Parathyroid adenoma (tissue), 2 donors: ENCODE data around the gene TRIM45.

ENCODE experiments used
- H2AFZ ChIP-seq: fragments of 300-600 bp; sonication (generic); one replicate; pipeline ENCODE4 v1.7.0; 2017; ENCODE audit warnings: antibody characterized with exemption, mild to moderate bottlenecking
- H3K27ac ChIP-seq: fragments of 300-600 bp; sonication (generic); one replicate; pipeline ENCODE4 v1.7.0; 2017
- H3K27me3 ChIP-seq: fragments of 300-600 bp; sonication (generic); one replicate; pipeline ENCODE4 v1.7.0; 2017; ENCODE audit warnings: low read length; ENCODE audit not compliant: control insufficient read depth, insufficient read depth
- H3K36me3 ChIP-seq: fragments of 300-600 bp; sonication (generic); one replicate; pipeline ENCODE4 v1.7.0; 2017; ENCODE audit warnings: low read length; ENCODE audit not compliant: control insufficient read depth, insufficient read depth
- H3K4me1 ChIP-seq: fragments of 300-600 bp; sonication (generic); one replicate; pipeline ENCODE4 v1.7.0; 2017; ENCODE audit warnings: control low read depth
- H3K4me2 ChIP-seq: fragments of 300-600 bp; sonication (generic); one replicate; pipeline ENCODE4 v1.7.0; 2017; ENCODE audit warnings: low read length
- H3K4me3 ChIP-seq: fragments of 300-600 bp; sonication (generic); one replicate; pipeline ENCODE4 v1.7.0; 2017; ENCODE audit warnings: low read depth, low read length
- H3K79me2 ChIP-seq: fragments of 300-600 bp; sonication (generic); one replicate; pipeline ENCODE4 v1.7.0; 2017; ENCODE audit warnings: control low read depth
- H3K9ac ChIP-seq: fragments of 300-600 bp; sonication (generic); one replicate; pipeline ENCODE4 v1.7.0; 2017; ENCODE audit warnings: mild to moderate bottlenecking
- H3K9me3 ChIP-seq: fragments of 300-600 bp; sonication (generic); one replicate; pipeline ENCODE4 v1.7.0; 2017; ENCODE audit warnings: low read length; ENCODE audit not compliant: control insufficient read depth
- CTCF ChIP-seq: fragments of 300-600 bp; sonication (generic); IDR thresholded peaks from one replicate; pipeline ENCODE4 v1.7.0; 2017; ENCODE audit warnings: antibody characterized with exemption, mild to moderate bottlenecking
- donor health status: primary hyperparathyroidism.

The TRIM45 gene

GRCh38 chr1:117143871-117144270, 22.3 kb upstream of the TRIM45 start:
- no peaks in the 10 kb centered on the region for H3K79me2 ChIP-seq
- TF ChIP-seq CTCF = no peak

GRCh38 chr1:117143172-117143571, 21.6 kb upstream of the TRIM45 start:
- Histone ChIP-seq H3K4me3 (no peak overlapping the region), H3K4me2 (no peak overlapping the region), H3K27ac (no peak overlapping the region), H3K9ac (no peak overlapping the region), H3K9me3 (no peaks in the 10 kb centered on the region), H3K36me3 (no peaks in the 10 kb centered on the region), H3K27me3 (no peaks in the 10 kb centered on the region), H3K79me2 (no peaks in the 10 kb centered on the region), H2AFZ (no peak overlapping the region), H3K4me1 (peaks cover 2% of the 10 kb centered on the region)
- TF ChIP-seq CTCF = no peak

More at GRCh38 chr1:117143871-117144270, 22.3 kb upstream of the TRIM45 start:
- H3K4me1 ChIP-seq = peaks cover 2% of the 10 kb centered on the region
- H2AFZ ChIP-seq = no peak overlapping the region
- no peak overlapping the region for H3K27ac ChIP-seq
- H3K9me3 ChIP-seq = no peaks in the 10 kb centered on the region
- no peaks in the 10 kb centered on the region for H3K36me3 ChIP-seq
- H3K27me3 ChIP-seq = no peaks in the 10 kb centered on the region
- H3K4me2 ChIP-seq = no peak overlapping the region
- no peak overlapping the region for H3K9ac ChIP-seq
- H3K4me3 ChIP-seq = no peak overlapping the region

- no peak overlapping the region for H3K4me2 ChIP-seq
- H3K9me3 ChIP-seq = no peaks in the 10 kb centered on the region
- no peak overlapping the region for H3K4me3 ChIP-seq
- no peak for TF ChIP-seq CTCF
- no peak overlapping the region for H3K9ac ChIP-seq
- H3K36me3 ChIP-seq = no peaks in the 10 kb centered on the region
- H3K27me3 ChIP-seq = no peaks in the 10 kb centered on the region
- peaks cover 2% of the 10 kb centered on the region for H3K4me1 ChIP-seq
- no peak overlapping the region for H3K27ac ChIP-seq
- no peaks in the 10 kb centered on the region for H3K79me2 ChIP-seq
- no peak overlapping the region for H2AFZ ChIP-seq
Observed at GRCh38 chr1:117142200-117142599, 20.7 kb upstream of the TRIM45 start.

- no peaks in the 10 kb centered on the region for H3K79me2 ChIP-seq
- H2AFZ ChIP-seq = no peak overlapping the region
- H3K4me3 ChIP-seq = no peak overlapping the region
- no peak overlapping the region for H3K4me2 ChIP-seq
- H3K9me3 ChIP-seq = no peaks in the 10 kb centered on the region
- no peaks in the 10 kb centered on the region for H3K27me3 ChIP-seq
- H3K9ac ChIP-seq = no peak overlapping the region
- H3K36me3 ChIP-seq = no peaks in the 10 kb centered on the region
- H3K27ac ChIP-seq = no peak overlapping the region
- no peaks in the 10 kb centered on the region for H3K4me1 ChIP-seq
- no peak for TF ChIP-seq CTCF
Observed at GRCh38 chr1:117138561-117138960, 17.0 kb upstream of the TRIM45 start.

GRCh38 chr1:117138106-117138505, 16.6 kb upstream of the TRIM45 start:
- H3K27me3 ChIP-seq = no peaks in the 10 kb centered on the region
- no peak overlapping the region for H3K4me3 ChIP-seq
- no peak overlapping the region for H3K27ac ChIP-seq
- H3K4me1 ChIP-seq = no peaks in the 10 kb centered on the region
- no peak overlapping the region for H3K9ac ChIP-seq
- H3K36me3 ChIP-seq = no peaks in the 10 kb centered on the region
- H3K4me2 ChIP-seq = no peak overlapping the region
- no peaks in the 10 kb centered on the region for H3K9me3 ChIP-seq
- no peak overlapping the region for H2AFZ ChIP-seq
- no peak for TF ChIP-seq CTCF
- H3K79me2 ChIP-seq = no peaks in the 10 kb centered on the region
